ENCODE measurements around the gene KRT85. TPM values are rescaled to one million over a fixed set of nuclear protein-coding genes. Genes with fewer than 3 reads are reported as not detected.

KRT85 gene
- total and polyA plus RNA-seq, 7 donors = not detected

GRCh38 chr12:52332381-52332780 is 34.9 kb downstream of the KRT85 start:
- Histone ChIP-seq H3K9me3 (peaks cover 11% of the 10 kb centered on the region), H3K4me1 (no peaks in the 10 kb centered on the region), H3K27ac (no peak overlapping the region), H3K4me3 (no peak overlapping the region), H3K36me3 (ENCODE audit: insufficient read depth in 1 of 2, low read depth in 1 of 2) (no peaks in the 10 kb centered on the region), H3K27me3 (ENCODE audit: insufficient read depth in 3 of 3, low read length in 2 of 3) (peaks cover 0 to 15% (median 0%) of the 10 kb centered on the region in 3 donors)
- ATAC-seq = no peak
- 100% methylated on average over 1 of the region's 1 CpG for WGBS, 3 donors
- TF ChIP-seq CTCF (IDR thresholded peaks at IDR 0.05) = no peak
- DNase-seq = no peak
- intact Hi-C loops (cut with DNase I) = no loop called here

GRCh38 chr12:52331833-52332232 is 35.4 kb downstream of the KRT85 start:
- DNase-seq = no peak
- Histone ChIP-seq H3K36me3 (ENCODE audit: insufficient read depth in 1 of 2, low read depth in 1 of 2) (no peaks in the 10 kb centered on the region), H3K27me3 (ENCODE audit: insufficient read depth in 3 of 3, low read length in 2 of 3) (peaks cover 0 to 15% (median 0%) of the 10 kb centered on the region in 3 donors), H3K4me3 (no peak overlapping the region), H3K27ac (no peak overlapping the region), H3K9me3 (peaks cover 9% of the 10 kb centered on the region), H3K4me1 (no peaks in the 10 kb centered on the region)
- 71 to 78% (median 71%) methylated on average over 3 of the region's 3 CpGs for WGBS, 3 donors
- no peak for TF ChIP-seq CTCF (IDR thresholded peaks at IDR 0.05)
- intact Hi-C loops (cut with DNase I) = no loop called here
- ATAC-seq = no peak

GRCh38 chr12:52331039-52331438 is 36.2 kb downstream of the KRT85 start:
- Histone ChIP-seq H3K4me3 (no peak overlapping the region), H3K27ac (no peak overlapping the region), H3K9me3 (peaks cover 5% of the 10 kb centered on the region), H3K4me1 (no peaks in the 10 kb centered on the region), H3K27me3 (ENCODE audit: insufficient read depth in 3 of 3, low read length in 2 of 3) (peaks cover 0 to 15% (median 0%) of the 10 kb centered on the region in 3 donors), H3K36me3 (ENCODE audit: insufficient read depth in 1 of 2, low read depth in 1 of 2) (no peaks in the 10 kb centered on the region)
- ATAC-seq (no peak), DNase-seq (no peak)
- intact Hi-C loops (cut with DNase I) = no loop called here
- no peak for TF ChIP-seq CTCF (IDR thresholded peaks at IDR 0.05)
- WGBS, 3 donors = 15 to 44% (median 24%) methylated on average over 1 of the region's 1 CpG

- 65 to 69% (median 66%) methylated on average over 10 of the region's 10 CpGs for WGBS, 3 donors
- no peaks in the 10 kb centered on the region for H3K36me3 ChIP-seq (ENCODE audit: insufficient read depth in 1 of 2, low read depth in 1 of 2)
- H3K4me1 ChIP-seq = no peaks in the 10 kb centered on the region
- TF ChIP-seq CTCF (IDR thresholded peaks at IDR 0.05) = no peak
- intact Hi-C loops (cut with DNase I) = loop anchor here (1.0 to 2.0 kb wide), 2 partner anchors 171 to 172 kb away; no protein-coding TSS in a partner anchor
- ATAC-seq (peak in 3 of 4 donors; percentile 9 to 19 (median 12)), DNase-seq (no peak)
- H3K27ac ChIP-seq = no peak overlapping the region
- H3K27me3 ChIP-seq (ENCODE audit: insufficient read depth in 3 of 3, low read length in 2 of 3) = peaks cover 0 to 4% (median 0%) of the 10 kb centered on the region in 3 donors
- no peak overlapping the region for H3K4me3 ChIP-seq
- no peaks in the 10 kb centered on the region for H3K9me3 ChIP-seq
These were observed 39.3 kb downstream of the KRT85 start for GRCh38 chr12:52327830-52328500.

All from psoas muscle (tissue), 8 donors.